T-cell (primary cell): ENCODE results near the gene MFAP5. TPM values are rescaled to one million over a fixed set of nuclear protein-coding genes. Genes with fewer than 3 reads are reported as not detected.

Experiments used
- ATAC-seq, 4 experiments: fragments of 200-7000 bp in 3 of 4; fragments of 150-1000 bp in 1 of 4; cut with Tn5 transposase; replicated peaks in 1 of 4; 1 replicate in 3 of 4; 2 replicates in 1 of 4; pipeline ENCODE4 v1.10.0; 2021; ENCODE audit warnings: moderate library complexity in 3 of 4, mild to moderate bottlenecking in 2 of 4, moderate number of reproducible peaks in 1 of 4
- CTCF ChIA-PET, 2 donors: fragments of 300-600 bp; sonication (Branson Sonifier 250); formaldehyde crosslinking; loops; one replicate each; lab custom pipeline; 2022; ENCODE audit warnings: antibody characterized with exemption in 2 of 2; lab: Charles Lee
- POLR2A ChIA-PET, 2 donors: fragments of 300-600 bp; sonication (Branson Sonifier 250); formaldehyde crosslinking; loops; one replicate each; lab custom pipeline; 2022; ENCODE audit warnings: antibody characterized with exemption in 2 of 2; lab: Charles Lee
- DNase-seq, 35 experiments: peaks; one replicate each; pipeline versions ENCODE4 v3.0.0 to v3.0.0-alpha.2; 2013 to 2023
- H3K27ac ChIP-seq: one replicate; pipeline ENCODE4 v1.5.1; 2013; ENCODE audit warnings: low read length
- H3K27me3 ChIP-seq, 2 experiments: replicated peaks in 1 of 2; 1 replicate in 1 of 2; 2 replicates in 1 of 2; pipeline versions ENCODE4 v1.6.1 to v1.7.0; 2013; ENCODE audit warnings: low read length in 1 of 2, mixed read lengths in 1 of 2; ENCODE audit not compliant: control insufficient read depth in 2 of 2, insufficient read depth in 2 of 2; ENCODE audit errors: extremely low read depth in 1 of 2
- H3K36me3 ChIP-seq, 2 donors: 1 replicate in 1 of 2; 2 replicates in 1 of 2; pipeline versions ENCODE4 v1.6.1 to v1.7.0; 2013; ENCODE audit warnings: low read length in 1 of 2; ENCODE audit not compliant: control insufficient read depth in 2 of 2, insufficient read depth in 1 of 2; ENCODE audit errors: extremely low read depth in 1 of 2
- H3K4me1 ChIP-seq, 2 experiments: 1 replicate in 1 of 2; 2 replicates in 1 of 2; pipeline versions ENCODE4 v1.6.1 to v1.7.0; 2013; ENCODE audit warnings: low read length in 2 of 2, mixed read lengths in 1 of 2; ENCODE audit not compliant: insufficient read depth in 2 of 2, control insufficient read depth in 1 of 2; ENCODE audit errors: extremely low read depth in 1 of 2
- H3K4me3 ChIP-seq, 2 donors: 1 replicate in 1 of 2; 2 replicates in 1 of 2; pipeline versions ENCODE4 v1.5.1 to v1.7.0; 2013; ENCODE audit warnings: mild to moderate bottlenecking in 2 of 2, low read length in 1 of 2, moderate library complexity in 1 of 2; ENCODE audit not compliant: control insufficient read depth in 1 of 2; ENCODE audit errors: extremely low read depth in 1 of 2
- H3K9me3 ChIP-seq: 2 replicates; pipeline ENCODE4 v1.7.0; 2013
- H3K27ac Mint-ChIP-seq, 2 donors: one replicate each; pipeline ENCODE4 v1.8.0; 2020 to 2021; ENCODE audit warnings: mild to moderate bottlenecking in 2 of 2, mixed read lengths in 2 of 2
- H3K27me3 Mint-ChIP-seq, 2 donors: one replicate each; pipeline ENCODE4 v1.8.0; 2021 to 2022; ENCODE audit warnings: mixed read lengths in 2 of 2
- H3K36me3 Mint-ChIP-seq: one replicate; pipeline ENCODE4 v1.8.0; 2021; ENCODE audit warnings: mixed read lengths
- H3K4me1 Mint-ChIP-seq, 3 donors: one replicate each; pipeline ENCODE4 v1.8.0; 2020 to 2022; ENCODE audit warnings: mixed read lengths in 3 of 3, mild to moderate bottlenecking in 1 of 3
- H3K4me3 Mint-ChIP-seq, 3 donors: one replicate each; pipeline ENCODE4 v1.8.0; 2020 to 2022; ENCODE audit warnings: mild to moderate bottlenecking in 3 of 3, mixed read lengths in 3 of 3, moderate library complexity in 3 of 3
- H3K9me3 Mint-ChIP-seq, 3 donors: one replicate each; pipeline ENCODE4 v1.8.0; 2020 to 2022; ENCODE audit warnings: mixed read lengths in 3 of 3
- WGBS: methylation state at CpG from one replicate; pipeline ENCODE4 v1.1.5; 2013; ENCODE audit warnings: missing lambda C conversion rate; ENCODE audit not compliant: insufficient coverage; 5-methylcytosine and 5-hydroxymethylcytosine counted together
- total RNA-seq, 35 experiments: library from RNA in 6 of 35; stranded (reverse) in 6 of 35; fragments of 120-200 nt in 1 of 35; gene quantifications; one replicate each; pipeline versions ENCODE4 v1.2.1 to v1.2.4 and lab custom pipeline; 2013 to 2026

MFAP5 gene
- total RNA-seq, 5 donors from 2014 or later (not counting 1 experiment from before 2014, with no cell fraction given), result not detected

- POLR2A ChIA-PET, result interaction anchor here in 1 of 2 donors (1.0 kb wide), 1 partner anchor 11 kb away, joined by 5 read pairs; no protein-coding TSS in a partner anchor
- Mint-ChIP-seq H3K36me3 (no peaks in the 10 kb centered on the region), H3K27me3 (no peaks in the 10 kb centered on the region), H3K9me3 (no peaks in the 10 kb centered on the region), H3K4me3 (no peak overlapping the region), H3K27ac (no peak overlapping the region), H3K4me1 (no peaks in the 10 kb centered on the region)
- H3K9me3 ChIP-seq, result no peaks in the 10 kb centered on the region
- ATAC-seq (no peak), DNase-seq (no peak)
- H3K36me3 ChIP-seq, result no peaks in the 10 kb centered on the region
- CTCF ChIA-PET, result interaction anchor here (0.6 to 1.3 kb wide), 6 partner anchors 11 to 293 kb away, joined by 3 to 4 read pairs (median 4); no protein-coding TSS in a partner anchor
- no peaks in the 10 kb centered on the region for H3K27me3 ChIP-seq
- no peaks in the 10 kb centered on the region for H3K4me1 ChIP-seq
- no peak overlapping the region for H3K27ac ChIP-seq
- no peak overlapping the region for H3K4me3 ChIP-seq
- WGBS, result 100% methylated on average over 1 of the region's 6 CpGs
These were observed 7.2 kb downstream of the MFAP5 start for GRCh38 chr12:8655421-8655820.

GRCh38 chr12:8648576-8649205 lies 13.9 kb downstream of the MFAP5 start:
- H3K27ac Mint-ChIP-seq, result peak overlapping the region in 1 of 2 donors; percentile 18
- ChIA-PET CTCF (interaction anchor here in 1 of 2 donors (2.8 kb wide), 1 partner anchor 9 kb away, joined by 10 read pairs; no protein-coding TSS in a partner anchor), POLR2A (no interaction called here)
- H3K27me3 Mint-ChIP-seq, result no peaks in the 10 kb centered on the region
- peaks cover 25 to 47% (median 46%) of the 10 kb centered on the region in 3 donors for H3K4me1 Mint-ChIP-seq
- no peak overlapping the region for H3K4me3 Mint-ChIP-seq
- 50% methylated on average over 2 of the region's 8 CpGs for WGBS
- Histone ChIP-seq H3K4me1 (peaks cover 8 to 21% of the 10 kb centered on the region in 2 experiments), H3K27ac (no peak overlapping the region), H3K9me3 (no peaks in the 10 kb centered on the region), H3K4me3 (no peak overlapping the region), H3K36me3 (no peaks in the 10 kb centered on the region), H3K27me3 (no peaks in the 10 kb centered on the region)
- H3K36me3 Mint-ChIP-seq, result no peaks in the 10 kb centered on the region
- DNase-seq, result peak in 8 of 35 experiments; percentile 1 to 37 (median 14)
- ATAC-seq, result peak in 3 of 4 experiments; percentile 21 to 36 (median 25)
- no peaks in the 10 kb centered on the region for H3K9me3 Mint-ChIP-seq

GRCh38 chr12:8647968-8648367 lies 14.7 kb downstream of the MFAP5 start:
- DNase-seq (no peak), ATAC-seq (no peak)
- Histone ChIP-seq H3K27me3 (no peaks in the 10 kb centered on the region), H3K4me1 (peaks cover 9 to 23% of the 10 kb centered on the region in 2 experiments), H3K36me3 (no peaks in the 10 kb centered on the region), H3K27ac (no peak overlapping the region), H3K9me3 (no peaks in the 10 kb centered on the region), H3K4me3 (no peak overlapping the region)
- no peak overlapping the region for H3K4me3 Mint-ChIP-seq
- peak overlapping the region in 1 of 2 donors; percentile 65 for H3K27ac Mint-ChIP-seq
- ChIA-PET POLR2A (interaction anchor here in 1 of 2 donors (0.6 kb wide), 1 partner anchor 9 kb away, joined by 3 read pairs; no protein-coding TSS in a partner anchor), CTCF (interaction anchor here in 1 of 2 donors (2.8 kb wide), 1 partner anchor 10 kb away, joined by 10 read pairs; no protein-coding TSS in a partner anchor)
- no peaks in the 10 kb centered on the region for H3K27me3 Mint-ChIP-seq
- H3K36me3 Mint-ChIP-seq, result no peaks in the 10 kb centered on the region
- H3K9me3 Mint-ChIP-seq, result no peaks in the 10 kb centered on the region
- WGBS, result 100% methylated on average over 3 of the region's 5 CpGs
- H3K4me1 Mint-ChIP-seq, result peaks cover 28 to 51% (median 49%) of the 10 kb centered on the region in 3 donors

GRCh38 chr12:8644345-8645248 lies 18.0 kb downstream of the MFAP5 start:
- Mint-ChIP-seq H3K27me3 (no peaks in the 10 kb centered on the region), H3K36me3 (no peaks in the 10 kb centered on the region), H3K4me1 (peaks cover 28 to 51% (median 49%) of the 10 kb centered on the region in 3 donors), H3K4me3 (peak overlapping the region; percentile 64 to 72 (median 71)), H3K9me3 (no peaks in the 10 kb centered on the region), H3K27ac (peak overlapping the region; percentile 97 to 99)
- no peaks in the 10 kb centered on the region for H3K9me3 ChIP-seq
- no CpG with 5 or more reads among the region's 5 CpGs for WGBS
- peaks cover 9 to 23% of the 10 kb centered on the region in 2 experiments for H3K4me1 ChIP-seq
- no peaks in the 10 kb centered on the region for H3K36me3 ChIP-seq
- ATAC-seq, result peak; percentile 88 to 92 (median 90)
- ChIA-PET CTCF (interaction anchor here (0.8 to 1.7 kb wide), 7 partner anchors 11 to 305 kb away, joined by 3 to 6 read pairs (median 4); partner anchors contain the start of gene M6PR (in 1 of the 2)), POLR2A (interaction anchor here (0.6 to 1.2 kb wide), 4 partner anchors 11 to 1658 kb away, joined by 3 to 5 read pairs (median 4); no protein-coding TSS in a partner anchor)
- peak overlapping the region in 1 of 2 donors; percentile 25 for H3K4me3 ChIP-seq
- peak in 32 of 35 experiments; percentile 7 to 66 (median 24) for DNase-seq
- H3K27ac ChIP-seq, result peak overlapping the region; percentile 81
- H3K27me3 ChIP-seq, result no peaks in the 10 kb centered on the region

- Histone ChIP-seq H3K27ac (no peak overlapping the region), H3K4me1 (peaks cover 9 to 16% of the 10 kb centered on the region in 2 experiments), H3K36me3 (no peaks in the 10 kb centered on the region), H3K9me3 (no peaks in the 10 kb centered on the region), H3K4me3 (no peak overlapping the region), H3K27me3 (no peaks in the 10 kb centered on the region)
- H3K27me3 Mint-ChIP-seq, result no peaks in the 10 kb centered on the region
- ChIA-PET CTCF (interaction anchor here in 1 of 2 donors (0.5 to 1.3 kb wide), 4 partner anchors 14 to 1364 kb away, joined by 3 to 14 read pairs (median 3); no protein-coding TSS in a partner anchor), POLR2A (no interaction called here)
- no peaks in the 10 kb centered on the region for H3K36me3 Mint-ChIP-seq
- peak overlapping the region in 1 of 2 donors; percentile 20 for H3K27ac Mint-ChIP-seq
- no peaks in the 10 kb centered on the region for H3K9me3 Mint-ChIP-seq
- DNase-seq (no peak), ATAC-seq (no peak)
- H3K4me3 Mint-ChIP-seq, result no peak overlapping the region
- no CpG with 5 or more reads among the region's 1 CpG for WGBS
- peaks cover 28 to 37% (median 35%) of the 10 kb centered on the region in 3 donors for H3K4me1 Mint-ChIP-seq
These were observed 19.9 kb downstream of the MFAP5 start for GRCh38 chr12:8642775-8643174.
